ENCODE data around the gene DDX47.

The DDX47 gene

GRCh38 chr12:12813120-12814101 lies at the start of gene DDX47:
TSS of gene DDX47 (plus strand) at chr12:12813346. CDS start at chr12:12813368, 22 bp downstream.
- peak; percentile 81 for DNase-seq (ENCODE audit: low read depth)

GRCh38 chr12:12764824-12765223 lies 48.3 kb upstream of the DDX47 start:
- DNase-seq (ENCODE audit: low read depth), result no peak

GRCh38 chr12:12770262-12770661 lies 42.9 kb upstream of the DDX47 start:
- no peak for DNase-seq (ENCODE audit: low read depth)

GRCh38 chr12:12774791-12775190 lies 38.4 kb upstream of the DDX47 start:
- no peak for DNase-seq (ENCODE audit: low read depth)

GRCh38 chr12:12776261-12776660 lies 36.9 kb upstream of the DDX47 start:
- DNase-seq (ENCODE audit: low read depth), result no peak

GRCh38 chr12:12777092-12777491 lies 36.1 kb upstream of the DDX47 start:
- DNase-seq (ENCODE audit: low read depth), result no peak

- DNase-seq (ENCODE audit: low read depth), result no peak
These were observed 34.1 kb upstream of the DDX47 start for GRCh38 chr12:12779007-12779406.

- peak; percentile 46 for DNase-seq (ENCODE audit: low read depth)
These were observed 33.6 kb upstream of the DDX47 start for GRCh38 chr12:12779529-12779928.

- DNase-seq (ENCODE audit: low read depth), result no peak
These were observed 29.0 kb upstream of the DDX47 start for GRCh38 chr12:12784116-12784515.

- no peak for DNase-seq (ENCODE audit: low read depth)
These were observed 28.0 kb upstream of the DDX47 start, which contains the start of gene APOLD1 for GRCh38 chr12:12784911-12785814. TSS of gene APOLD1 (plus strand) at chr12:12785659. CDS start at chr12:12785692, 33 bp downstream.

GRCh38 chr12:12786351-12786705 lies 26.8 kb upstream of the DDX47 start:
- no peak for DNase-seq (ENCODE audit: low read depth)

- DNase-seq (ENCODE audit: low read depth), result peak; percentile 64
These were observed 26.2 kb upstream of the DDX47 start for GRCh38 chr12:12786706-12787601.

- DNase-seq (ENCODE audit: low read depth), result no peak
These were observed 25.0 kb upstream of the DDX47 start for GRCh38 chr12:12788131-12788530.

- DNase-seq (ENCODE audit: low read depth), result peak; percentile 72
These were observed 24.3 kb upstream of the DDX47 start for GRCh38 chr12:12788675-12789368.

- no peak for DNase-seq (ENCODE audit: low read depth)
These were observed 22.2 kb upstream of the DDX47 start for GRCh38 chr12:12790956-12791355.

- no peak for DNase-seq (ENCODE audit: low read depth)
These were observed 21.3 kb upstream of the DDX47 start for GRCh38 chr12:12791756-12792369.

- no peak for DNase-seq (ENCODE audit: low read depth)
These were observed 20.7 kb upstream of the DDX47 start for GRCh38 chr12:12792421-12792820.

GRCh38 chr12:12794686-12795085 lies 18.5 kb upstream of the DDX47 start:
- DNase-seq (ENCODE audit: low read depth), result no peak

GRCh38 chr12:12796171-12796570 lies 17.0 kb upstream of the DDX47 start:
- DNase-seq (ENCODE audit: low read depth), result no peak

Measured in stromal cell of bone marrow (primary cell).